ENCODE data around the gene SMOC2. TPM values are rescaled to one million over a fixed set of nuclear protein-coding genes. Genes with fewer than 3 reads are reported as not detected.

The SMOC2 gene
- total RNA-seq, 1 donor: not detected

- H3K4me3 ChIP-seq (ENCODE audit: low read depth, low read length): no peak overlapping the region
- DNase-seq (ENCODE audit: low read depth): no peak
- TF ChIP-seq CTCF (IDR thresholded peaks at IDR 0.05; ENCODE audit: insufficient read depth, low read depth, low read length): no peak
Observed at GRCh38 chr6:168602576-168602975, 161.6 kb downstream of the SMOC2 start.

GRCh38 chr6:168603234-168603633 lies 162.2 kb downstream of the SMOC2 start:
- TF ChIP-seq CTCF (IDR thresholded peaks at IDR 0.05; ENCODE audit: insufficient read depth, low read depth, low read length): no peak
- no peak for DNase-seq (ENCODE audit: low read depth)
- H3K4me3 ChIP-seq (ENCODE audit: low read depth, low read length): no peak overlapping the region

GRCh38 chr6:168605964-168606363 lies 165.0 kb downstream of the SMOC2 start:
- no peak for DNase-seq (ENCODE audit: low read depth)
- no peak overlapping the region for H3K4me3 ChIP-seq (ENCODE audit: low read depth, low read length)
- no peak for TF ChIP-seq CTCF (IDR thresholded peaks at IDR 0.05; ENCODE audit: insufficient read depth, low read depth, low read length)

GRCh38 chr6:168606722-168607121 lies 165.7 kb downstream of the SMOC2 start:
- TF ChIP-seq CTCF (IDR thresholded peaks at IDR 0.05; ENCODE audit: insufficient read depth, low read depth, low read length): no peak
- no peak for DNase-seq (ENCODE audit: low read depth)
- no peak overlapping the region for H3K4me3 ChIP-seq (ENCODE audit: low read depth, low read length)

- H3K4me3 ChIP-seq (ENCODE audit: low read depth, low read length): no peak overlapping the region
- no peak for DNase-seq (ENCODE audit: low read depth)
- no peak for TF ChIP-seq CTCF (IDR thresholded peaks at IDR 0.05; ENCODE audit: insufficient read depth, low read depth, low read length)
Observed at GRCh38 chr6:168607272-168608112, 166.5 kb downstream of the SMOC2 start.

GRCh38 chr6:168608113-168608400 lies 167.1 kb downstream of the SMOC2 start:
- TF ChIP-seq CTCF (IDR thresholded peaks at IDR 0.05; ENCODE audit: insufficient read depth, low read depth, low read length): no peak
- no peak for DNase-seq (ENCODE audit: low read depth)

More at GRCh38 chr6:168608113-168608400, 167.1 kb downstream of the SMOC2 start:
- H3K4me3 ChIP-seq (ENCODE audit: low read depth, low read length): no peak overlapping the region

All from fibroblast of villous mesenchyme (primary cell).